GM23338 (cell line): ENCODE results near the gene COX14. TPM values are rescaled to one million over a fixed set of nuclear protein-coding genes. Genes with fewer than 3 reads are reported as not detected.
A peak's percentile ranks its signal among the peaks of the same experiment; 100 is the strongest.

Experiments used
- ATAC-seq: fragments of 200-7000 bp; cut with Tn5 transposase; 3 replicates; pipeline ENCODE4 v1.9.1; 2020
- DNase-seq: peaks from one replicate; pipeline ENCODE4 v3.0.0-alpha.2; 2015; ENCODE audit warnings: low spot score
- H2AFZ ChIP-seq: fragments of 200-600 bp; sonication (generic); 2 replicates; pipeline ENCODE4 v1.8.0; 2016; ENCODE audit warnings: antibody characterized with exemption, mild to moderate bottlenecking, moderate library complexity
- H3F3A ChIP-seq: fragments of 200-600 bp; sonication (generic); replicated peaks from 2 replicates; pipeline ENCODE4 v1.8.0; 2017; ENCODE audit warnings: antibody characterized with exemption, mixed run types, low read depth
- H3K27ac ChIP-seq: fragments of 200-600 bp; sonication (generic); 2 replicates; pipeline ENCODE4 v1.6.1; 2016; ENCODE audit warnings: low read depth
- H3K27me3 ChIP-seq: fragments of 200-600 bp; sonication (generic); 2 replicates; pipeline ENCODE4 v1.8.0; 2016; ENCODE audit warnings: mild to moderate bottlenecking, mixed run types, moderate library complexity; ENCODE audit not compliant: insufficient read depth
- H3K36me3 ChIP-seq: fragments of 200-600 bp; sonication (generic); 2 replicates; pipeline ENCODE4 v1.8.0; 2016; ENCODE audit warnings: mild to moderate bottlenecking; ENCODE audit not compliant: insufficient read depth
- H3K4me1 ChIP-seq: fragments of 200-600 bp; sonication (generic); 2 replicates; pipeline ENCODE4 v1.8.0; 2016; ENCODE audit warnings: mild to moderate bottlenecking, moderate library complexity; ENCODE audit not compliant: insufficient read depth
- H3K4me2 ChIP-seq: fragments of 200-600 bp; sonication (generic); 2 replicates; pipeline ENCODE4 v1.7.1; 2017; ENCODE audit warnings: mixed run types
- H3K4me3 ChIP-seq: fragments of 200-600 bp; sonication (generic); 2 replicates; pipeline ENCODE4 v1.6.1; 2016; ENCODE audit warnings: mixed run types
- H3K79me2 ChIP-seq: fragments of 200-600 bp; sonication (generic); replicated peaks from 2 replicates; pipeline ENCODE4 v1.8.0; 2017; ENCODE audit warnings: mild to moderate bottlenecking; ENCODE audit not compliant: insufficient read depth
- H3K9me2 ChIP-seq: fragments of 200-600 bp; sonication (generic); 2 replicates; pipeline ENCODE4 v1.8.0; 2017; ENCODE audit not compliant: insufficient read depth
- H4K20me1 ChIP-seq: fragments of 200-600 bp; sonication (generic); replicated peaks from 2 replicates; pipeline ENCODE4 v1.8.0; 2017; ENCODE audit warnings: mild to moderate bottlenecking; ENCODE audit not compliant: insufficient read depth
- H3K27ac Mint-ChIP-seq: 2 replicates; pipeline ENCODE4 v1.8.0; 2020; ENCODE audit warnings: inconsistent platforms, mild to moderate bottlenecking, moderate library complexity, mixed read lengths
- H3K27me3 Mint-ChIP-seq: 3 replicates; pipeline ENCODE4 v1.8.0; 2022; ENCODE audit warnings: low read depth, mild to moderate bottlenecking, moderate library complexity, mixed read lengths, inconsistent platforms; ENCODE audit not compliant: insufficient read depth, poor library complexity
- H3K36me3 Mint-ChIP-seq: 3 replicates; pipeline ENCODE4 v1.8.0; 2021; ENCODE audit warnings: low read depth, mild to moderate bottlenecking, inconsistent platforms, moderate library complexity, mixed read lengths
- H3K4me1 Mint-ChIP-seq: 3 replicates; pipeline ENCODE4 v1.8.0; 2020; ENCODE audit warnings: mild to moderate bottlenecking, inconsistent platforms, mixed read lengths
- H3K4me3 Mint-ChIP-seq: 3 replicates; pipeline ENCODE4 v1.8.0; 2021; ENCODE audit warnings: moderate library complexity, mild to moderate bottlenecking, inconsistent platforms, mixed read lengths
- H3K9me3 Mint-ChIP-seq: 3 replicates; pipeline ENCODE4 v1.8.0; 2020; ENCODE audit warnings: moderate library complexity, mild to moderate bottlenecking, inconsistent platforms, mixed read lengths
- EZH2 ChIP-seq: fragments of 200-600 bp; sonication (generic); IDR thresholded peaks from one replicate; pipeline ENCODE4 v1.8.0; 2017; ENCODE audit warnings: antibody characterized with exemption, mild to moderate bottlenecking, low read depth; ENCODE audit not compliant: unreplicated experiment
- EZH2phosphoT487 ChIP-seq: fragments of 200-600 bp; sonication (generic); IDR thresholded peaks from one replicate; pipeline ENCODE4 v1.8.1; 2018; ENCODE audit warnings: antibody characterized with exemption; ENCODE audit not compliant: unreplicated experiment
- JUNB ChIP-seq: IDR thresholded peaks from one replicate; pipeline ENCODE4 v1.6.1; 2016; ENCODE audit warnings: antibody characterized with exemption; ENCODE audit not compliant: unreplicated experiment
- STAT1 ChIP-seq: IDR thresholded peaks from one replicate; pipeline ENCODE4 v1.6.1; 2016; ENCODE audit warnings: antibody characterized with exemption; ENCODE audit not compliant: unreplicated experiment
- polyA plus RNA-seq: library from polyadenylated mRNA; unstranded; fragments of >200 nt; fragmentation: Nextera tagmentation; extraction: Ambion mirVana; gene quantifications from 2 replicates; pipeline ENCODE4 v1.2.1, GENCODE V29; 2016
- total RNA-seq: library from RNA; depleted of rRNA; stranded (reverse); fragments of >200 nt; shearing (Covaris generic); gene quantifications from 2 replicates; pipeline ENCODE4 v1.2.3, GENCODE V29; 2014
- TF ChIP-seq, protein P1 (sequence below): IDR thresholded peaks from 2 replicates; pipeline ENCODE4 v1.6.1; 2016; ENCODE audit warnings: antibody characterized with exemption
- TF ChIP-seq, protein P2 (sequence below), 2 experiments: fragments of 200-600 bp in 1 of 2; sonication (generic) in 1 of 2; conservative IDR thresholded peaks; 2 replicates each; pipeline versions ENCODE4 v1.5.1 to v1.6.1; 2016 to 2017; ENCODE audit warnings: antibody characterized with exemption in 2 of 2, low read depth in 2 of 2, mild to moderate bottlenecking in 2 of 2, moderate library complexity in 1 of 2
- TF ChIP-seq, protein P3 (sequence below): fragments of 250-450 bp; sonication (Bioruptor Pico); IDR thresholded peaks from 2 replicates; pipeline ENCODE4 v1.5.0; 2020; ENCODE audit warnings: mild to moderate bottlenecking, moderate library complexity

Gene COX14
- total and polyA plus RNA-seq, 2 experiments from 2014 or later = 43.7 to 73.5 TPM

DNA sequence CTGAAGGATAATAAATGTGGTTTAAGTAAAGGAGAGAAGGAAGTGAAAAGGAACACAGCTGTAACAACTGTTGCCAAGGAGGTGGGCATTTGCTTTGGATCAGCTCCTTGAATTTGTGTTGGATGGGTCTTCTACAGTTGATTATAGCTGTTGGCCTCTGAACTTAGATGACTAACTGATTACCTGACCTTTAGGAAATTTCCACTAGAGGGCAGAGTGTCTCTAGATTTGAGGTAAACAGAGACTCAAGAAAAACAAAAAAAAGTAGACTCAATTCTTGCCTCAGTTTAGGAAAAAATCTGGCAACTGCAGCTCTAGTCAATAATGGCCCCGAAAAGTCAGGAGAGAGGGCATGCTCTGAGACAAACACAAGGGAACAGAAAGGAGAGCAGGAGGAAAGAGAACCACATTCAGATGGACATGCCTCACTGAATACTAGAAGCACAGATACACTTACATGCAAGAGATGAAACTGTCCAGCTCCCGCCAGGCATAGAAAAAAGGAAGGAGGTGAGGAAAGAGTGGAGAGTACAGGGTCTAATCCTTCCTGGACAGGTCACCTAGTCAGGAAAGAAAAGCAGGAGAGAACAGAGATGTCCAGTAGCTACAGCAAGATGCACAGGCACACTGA is 20.6 kb downstream of the COX14 start:
- Histone ChIP-seq H3K27me3 (no peaks in the 10 kb centered on the region), H3K36me3 (peaks cover 41% of the 10 kb centered on the region), H3K79me2 (no peaks in the 10 kb centered on the region), H3K4me2 (no peak overlapping the region), H4K20me1 (peaks cover 21% of the 10 kb centered on the region; the same call in 1 of the 2 replicates), H3K4me1 (no peaks in the 10 kb centered on the region), H2AFZ (no peak overlapping the region), H3K27ac (no peak overlapping the region), H3K4me3 (no peak overlapping the region), H3K9me2 (no peaks in the 10 kb centered on the region), H3F3A (peaks cover 14% of the 10 kb centered on the region; the same call in 1 of the 2 replicates)
- H3K36me3 Mint-ChIP-seq = peaks cover 67% of the 10 kb centered on the region
- no peak for TF ChIP-seq EZH2
- TF ChIP-seq, protein P1, sequence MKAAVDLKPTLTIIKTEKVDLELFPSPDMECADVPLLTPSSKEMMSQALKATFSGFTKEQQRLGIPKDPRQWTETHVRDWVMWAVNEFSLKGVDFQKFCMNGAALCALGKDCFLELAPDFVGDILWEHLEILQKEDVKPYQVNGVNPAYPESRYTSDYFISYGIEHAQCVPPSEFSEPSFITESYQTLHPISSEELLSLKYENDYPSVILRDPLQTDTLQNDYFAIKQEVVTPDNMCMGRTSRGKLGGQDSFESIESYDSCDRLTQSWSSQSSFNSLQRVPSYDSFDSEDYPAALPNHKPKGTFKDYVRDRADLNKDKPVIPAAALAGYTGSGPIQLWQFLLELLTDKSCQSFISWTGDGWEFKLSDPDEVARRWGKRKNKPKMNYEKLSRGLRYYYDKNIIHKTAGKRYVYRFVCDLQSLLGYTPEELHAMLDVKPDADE = no peak
- TF ChIP-seq, protein P2, sequence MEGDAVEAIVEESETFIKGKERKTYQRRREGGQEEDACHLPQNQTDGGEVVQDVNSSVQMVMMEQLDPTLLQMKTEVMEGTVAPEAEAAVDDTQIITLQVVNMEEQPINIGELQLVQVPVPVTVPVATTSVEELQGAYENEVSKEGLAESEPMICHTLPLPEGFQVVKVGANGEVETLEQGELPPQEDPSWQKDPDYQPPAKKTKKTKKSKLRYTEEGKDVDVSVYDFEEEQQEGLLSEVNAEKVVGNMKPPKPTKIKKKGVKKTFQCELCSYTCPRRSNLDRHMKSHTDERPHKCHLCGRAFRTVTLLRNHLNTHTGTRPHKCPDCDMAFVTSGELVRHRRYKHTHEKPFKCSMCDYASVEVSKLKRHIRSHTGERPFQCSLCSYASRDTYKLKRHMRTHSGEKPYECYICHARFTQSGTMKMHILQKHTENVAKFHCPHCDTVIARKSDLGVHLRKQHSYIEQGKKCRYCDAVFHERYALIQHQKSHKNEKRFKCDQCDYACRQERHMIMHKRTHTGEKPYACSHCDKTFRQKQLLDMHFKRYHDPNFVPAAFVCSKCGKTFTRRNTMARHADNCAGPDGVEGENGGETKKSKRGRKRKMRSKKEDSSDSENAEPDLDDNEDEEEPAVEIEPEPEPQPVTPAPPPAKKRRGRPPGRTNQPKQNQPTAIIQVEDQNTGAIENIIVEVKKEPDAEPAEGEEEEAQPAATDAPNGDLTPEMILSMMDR (conservative IDR thresholded peaks at IDR 0.05; ENCODE audit: low read depth in 2 of 2) = peak; percentile 64 to 84
- peak; percentile 79 for ATAC-seq
- DNase-seq = peak; percentile 82
- peaks cover 2% of the 10 kb centered on the region for H3K27me3 Mint-ChIP-seq
- H3K4me1 Mint-ChIP-seq = no peaks in the 10 kb centered on the region
- no peaks in the 10 kb centered on the region; the same call in 2 of the 3 replicates for H3K9me3 Mint-ChIP-seq
- no peak overlapping the region for H3K27ac Mint-ChIP-seq
- no peak overlapping the region for H3K4me3 Mint-ChIP-seq

DNA sequence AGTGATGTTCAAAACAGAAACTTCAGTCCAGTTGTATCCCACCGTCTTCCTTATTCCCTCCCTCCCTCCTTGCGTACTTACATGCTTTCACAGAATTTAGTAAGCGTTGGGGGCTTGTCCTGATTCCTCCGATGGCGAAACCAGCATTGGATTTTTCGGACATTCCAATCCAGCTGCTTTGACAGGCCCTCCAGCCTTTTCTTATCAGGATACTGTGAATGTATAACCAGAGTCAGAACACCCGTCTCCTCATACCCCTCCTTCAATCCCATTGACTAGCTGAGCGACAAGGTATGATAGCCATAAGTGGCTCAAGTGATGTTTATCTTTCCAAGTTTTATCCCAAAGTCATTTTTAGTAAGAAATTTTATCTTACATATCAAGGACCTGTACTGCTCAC is 31.0 kb downstream of the COX14 start:
- Histone ChIP-seq H3F3A (no peaks in the 10 kb centered on the region), H3K9me2 (no peaks in the 10 kb centered on the region), H3K4me2 (no peak overlapping the region), H2AFZ (no peak overlapping the region), H3K79me2 (peaks cover 21% of the 10 kb centered on the region), H4K20me1 (peaks cover 12% of the 10 kb centered on the region), H3K4me3 (no peak overlapping the region), H3K4me1 (no peaks in the 10 kb centered on the region), H3K27me3 (no peaks in the 10 kb centered on the region), H3K27ac (no peak overlapping the region), H3K36me3 (peaks cover 23% of the 10 kb centered on the region; the same call in 1 of the 2 replicates)
- H3K9me3 Mint-ChIP-seq = no peaks in the 10 kb centered on the region
- peaks cover 30% of the 10 kb centered on the region for H3K36me3 Mint-ChIP-seq
- DNase-seq (no peak), ATAC-seq (no peak)
- peaks cover 1% of the 10 kb centered on the region for H3K27me3 Mint-ChIP-seq
- H3K4me1 Mint-ChIP-seq = no peaks in the 10 kb centered on the region
- TF ChIP-seq JUNB (no peak), STAT1 (no peak)
- H3K4me3 Mint-ChIP-seq = no peak overlapping the region
- H3K27ac Mint-ChIP-seq = no peak overlapping the region

GRCh38 chr12:50145439-50145838 is 33.4 kb downstream of the COX14 start:
- no peak overlapping the region for H3K4me3 Mint-ChIP-seq
- H3K9me3 Mint-ChIP-seq = no peaks in the 10 kb centered on the region
- H3K27ac Mint-ChIP-seq = no peak overlapping the region
- peaks cover 40% of the 10 kb centered on the region for H3K79me2 ChIP-seq
- H3K4me1 Mint-ChIP-seq = no peaks in the 10 kb centered on the region
- no peak overlapping the region for H3K4me2 ChIP-seq
- H3K27me3 ChIP-seq = no peaks in the 10 kb centered on the region
- no peaks in the 10 kb centered on the region for H3K27me3 Mint-ChIP-seq
- H3K27ac ChIP-seq = no peak overlapping the region
- H3F3A ChIP-seq = no peaks in the 10 kb centered on the region
- H4K20me1 ChIP-seq = peaks cover 12% of the 10 kb centered on the region
- no peaks in the 10 kb centered on the region for H3K4me1 ChIP-seq
- no peak overlapping the region for H3K4me3 ChIP-seq
- ATAC-seq (no peak), DNase-seq (no peak)
- no peaks in the 10 kb centered on the region for H3K9me2 ChIP-seq
- H3K36me3 Mint-ChIP-seq = peaks cover 25% of the 10 kb centered on the region; the same call in 2 of the 3 replicates
- H2AFZ ChIP-seq = no peak overlapping the region
- H3K36me3 ChIP-seq = peaks cover 13% of the 10 kb centered on the region; the same call in 1 of the 2 replicates
- no peak for TF ChIP-seq JUNB
- TF ChIP-seq EZH2phosphoT487 = no peak
- TF ChIP-seq, protein P3, sequence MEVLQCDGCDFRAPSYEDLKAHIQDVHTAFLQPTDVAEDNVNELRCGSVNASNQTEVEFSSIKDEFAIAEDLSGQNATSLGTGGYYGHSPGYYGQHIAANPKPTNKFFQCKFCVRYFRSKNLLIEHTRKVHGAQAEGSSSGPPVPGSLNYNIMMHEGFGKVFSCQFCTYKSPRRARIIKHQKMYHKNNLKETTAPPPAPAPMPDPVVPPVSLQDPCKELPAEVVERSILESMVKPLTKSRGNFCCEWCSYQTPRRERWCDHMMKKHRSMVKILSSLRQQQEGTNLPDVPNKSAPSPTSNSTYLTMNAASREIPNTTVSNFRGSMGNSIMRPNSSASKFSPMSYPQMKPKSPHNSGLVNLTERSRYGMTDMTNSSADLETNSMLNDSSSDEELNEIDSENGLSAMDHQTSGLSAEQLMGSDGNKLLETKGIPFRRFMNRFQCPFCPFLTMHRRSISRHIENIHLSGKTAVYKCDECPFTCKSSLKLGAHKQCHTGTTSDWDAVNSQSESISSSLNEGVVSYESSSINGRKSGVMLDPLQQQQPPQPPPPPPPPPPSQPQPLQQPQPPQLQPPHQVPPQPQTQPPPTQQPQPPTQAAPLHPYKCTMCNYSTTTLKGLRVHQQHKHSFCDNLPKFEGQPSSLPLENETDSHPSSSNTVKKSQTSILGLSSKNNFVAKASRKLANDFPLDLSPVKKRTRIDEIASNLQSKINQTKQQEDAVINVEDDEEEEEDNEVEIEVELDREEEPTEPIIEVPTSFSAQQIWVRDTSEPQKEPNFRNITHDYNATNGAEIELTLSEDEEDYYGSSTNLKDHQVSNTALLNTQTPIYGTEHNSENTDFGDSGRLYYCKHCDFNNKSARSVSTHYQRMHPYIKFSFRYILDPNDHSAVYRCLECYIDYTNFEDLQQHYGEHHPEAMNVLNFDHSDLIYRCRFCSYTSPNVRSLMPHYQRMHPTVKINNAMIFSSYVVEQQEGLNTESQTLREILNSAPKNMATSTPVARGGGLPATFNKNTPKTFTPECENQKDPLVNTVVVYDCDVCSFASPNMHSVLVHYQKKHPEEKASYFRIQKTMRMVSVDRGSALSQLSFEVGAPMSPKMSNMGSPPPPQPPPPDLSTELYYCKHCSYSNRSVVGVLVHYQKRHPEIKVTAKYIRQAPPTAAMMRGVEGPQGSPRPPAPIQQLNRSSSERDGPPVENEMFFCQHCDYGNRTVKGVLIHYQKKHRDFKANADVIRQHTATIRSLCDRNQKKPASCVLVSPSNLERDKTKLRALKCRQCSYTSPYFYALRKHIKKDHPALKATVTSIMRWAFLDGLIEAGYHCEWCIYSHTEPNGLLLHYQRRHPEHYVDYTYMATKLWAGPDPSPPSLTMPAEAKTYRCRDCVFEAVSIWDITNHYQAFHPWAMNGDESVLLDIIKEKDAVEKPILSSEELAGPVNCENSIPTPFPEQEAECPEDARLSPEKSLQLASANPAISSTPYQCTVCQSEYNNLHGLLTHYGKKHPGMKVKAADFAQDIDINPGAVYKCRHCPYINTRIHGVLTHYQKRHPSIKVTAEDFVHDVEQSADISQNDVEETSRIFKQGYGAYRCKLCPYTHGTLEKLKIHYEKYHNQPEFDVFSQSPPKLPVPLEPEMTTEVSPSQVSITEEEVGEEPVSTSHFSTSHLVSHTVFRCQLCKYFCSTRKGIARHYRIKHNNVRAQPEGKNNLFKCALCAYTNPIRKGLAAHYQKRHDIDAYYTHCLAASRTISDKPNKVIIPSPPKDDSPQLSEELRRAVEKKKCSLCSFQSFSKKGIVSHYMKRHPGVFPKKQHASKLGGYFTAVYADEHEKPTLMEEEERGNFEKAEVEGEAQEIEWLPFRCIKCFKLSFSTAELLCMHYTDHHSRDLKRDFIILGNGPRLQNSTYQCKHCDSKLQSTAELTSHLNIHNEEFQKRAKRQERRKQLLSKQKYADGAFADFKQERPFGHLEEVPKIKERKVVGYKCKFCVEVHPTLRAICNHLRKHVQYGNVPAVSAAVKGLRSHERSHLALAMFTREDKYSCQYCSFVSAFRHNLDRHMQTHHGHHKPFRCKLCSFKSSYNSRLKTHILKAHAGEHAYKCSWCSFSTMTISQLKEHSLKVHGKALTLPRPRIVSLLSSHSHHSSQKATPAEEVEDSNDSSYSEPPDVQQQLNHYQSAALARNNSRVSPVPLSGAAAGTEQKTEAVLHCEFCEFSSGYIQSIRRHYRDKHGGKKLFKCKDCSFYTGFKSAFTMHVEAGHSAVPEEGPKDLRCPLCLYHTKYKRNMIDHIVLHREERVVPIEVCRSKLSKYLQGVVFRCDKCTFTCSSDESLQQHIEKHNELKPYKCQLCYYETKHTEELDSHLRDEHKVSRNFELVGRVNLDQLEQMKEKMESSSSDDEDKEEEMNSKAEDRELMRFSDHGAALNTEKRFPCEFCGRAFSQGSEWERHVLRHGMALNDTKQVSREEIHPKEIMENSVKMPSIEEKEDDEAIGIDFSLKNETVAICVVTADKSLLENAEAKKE (CRISPR knock-in tag) = no peak
